ENCODE data around the gene ERC2.

ERC2 gene

DNA sequence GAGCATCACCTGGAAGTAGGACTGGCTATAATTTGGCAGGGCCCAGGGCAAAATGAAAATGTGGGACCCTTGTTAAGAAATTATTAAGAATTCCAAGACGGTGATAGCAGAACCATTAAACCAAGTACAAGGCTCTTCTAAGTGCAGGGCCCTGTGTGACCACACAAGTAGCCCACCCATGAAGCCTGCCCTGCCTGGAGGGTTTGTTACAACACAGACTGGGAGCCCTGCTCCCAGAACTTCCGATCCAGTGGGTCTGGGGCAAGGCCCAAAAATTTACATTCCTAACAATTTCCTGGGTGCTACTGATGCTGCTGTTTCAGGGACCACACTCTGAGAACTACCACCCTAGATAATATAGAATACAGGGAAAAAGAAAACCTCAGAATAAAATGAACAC is 666.6 kb downstream of the ERC2 start:
- Histone ChIP-seq H3K4me1 (ENCODE audit: insufficient read depth, low read length) (no peaks in the 10 kb centered on the region), H3K9ac (ENCODE audit: low read depth, low read length) (no peak overlapping the region), H3K36me3 (ENCODE audit: insufficient read depth, low read length) (no peaks in the 10 kb centered on the region), H3K9me3 (ENCODE audit: control insufficient read depth, insufficient read depth, low read length) (no peaks in the 10 kb centered on the region)

DNA sequence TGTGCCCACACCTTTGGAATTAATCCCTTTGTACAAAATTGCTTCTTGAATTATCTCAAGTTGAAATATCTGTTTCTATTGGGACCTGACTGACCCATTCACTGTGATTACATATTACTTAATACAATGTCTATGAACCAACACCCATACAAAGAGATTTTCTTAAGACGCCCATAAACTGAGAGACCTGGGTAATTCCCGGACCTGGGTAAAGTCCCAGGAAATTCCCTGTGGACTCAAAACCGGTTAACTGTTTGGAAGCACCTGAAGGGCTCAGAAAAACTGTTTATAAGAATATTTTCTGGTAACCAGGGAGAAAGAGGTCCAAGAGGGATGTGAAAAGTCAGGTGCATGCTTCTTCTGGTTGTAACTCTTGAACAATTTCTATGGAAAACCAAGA is 667.2 kb downstream of the ERC2 start:
- no peaks in the 10 kb centered on the region for H3K4me1 ChIP-seq (ENCODE audit: insufficient read depth, low read length)
- H3K9me3 ChIP-seq (ENCODE audit: control insufficient read depth, insufficient read depth, low read length) = no peaks in the 10 kb centered on the region
- H3K36me3 ChIP-seq (ENCODE audit: insufficient read depth, low read length) = no peaks in the 10 kb centered on the region
- no peak overlapping the region for H3K9ac ChIP-seq (ENCODE audit: low read depth, low read length)

DNA sequence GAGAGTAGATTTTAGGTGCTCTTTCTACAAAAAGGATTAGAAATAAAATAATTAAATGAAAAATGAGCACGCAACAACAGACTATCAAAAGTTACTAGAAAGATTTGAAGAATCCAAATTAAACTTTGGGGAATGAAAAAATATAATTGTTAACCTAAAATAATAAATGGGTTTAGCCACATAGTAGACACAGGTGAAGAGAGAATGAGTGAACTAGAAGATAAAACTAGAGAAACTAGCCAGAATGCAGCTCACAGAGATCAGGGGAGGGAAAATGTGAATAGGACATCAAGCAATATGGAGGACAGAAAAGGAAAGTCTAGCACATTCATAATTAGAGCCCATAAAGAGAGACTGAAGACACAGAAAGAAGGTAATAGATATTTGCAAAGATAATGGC is 670.5 kb downstream of the ERC2 start:
- Histone ChIP-seq H3K9ac (ENCODE audit: low read depth, low read length) (no peak overlapping the region), H3K4me1 (ENCODE audit: insufficient read depth, low read length) (no peaks in the 10 kb centered on the region), H3K36me3 (ENCODE audit: insufficient read depth, low read length) (no peaks in the 10 kb centered on the region), H3K9me3 (ENCODE audit: control insufficient read depth, insufficient read depth, low read length) (no peaks in the 10 kb centered on the region)

- Histone ChIP-seq H3K9me3 (ENCODE audit: control insufficient read depth, insufficient read depth, low read length) (no peaks in the 10 kb centered on the region), H3K9ac (ENCODE audit: low read depth, low read length) (no peak overlapping the region), H3K36me3 (ENCODE audit: insufficient read depth, low read length) (no peaks in the 10 kb centered on the region), H3K4me1 (ENCODE audit: insufficient read depth, low read length) (no peaks in the 10 kb centered on the region)
These were observed 671.2 kb downstream of the ERC2 start for GRCh38 chr3:55797084-55797483.

DNA sequence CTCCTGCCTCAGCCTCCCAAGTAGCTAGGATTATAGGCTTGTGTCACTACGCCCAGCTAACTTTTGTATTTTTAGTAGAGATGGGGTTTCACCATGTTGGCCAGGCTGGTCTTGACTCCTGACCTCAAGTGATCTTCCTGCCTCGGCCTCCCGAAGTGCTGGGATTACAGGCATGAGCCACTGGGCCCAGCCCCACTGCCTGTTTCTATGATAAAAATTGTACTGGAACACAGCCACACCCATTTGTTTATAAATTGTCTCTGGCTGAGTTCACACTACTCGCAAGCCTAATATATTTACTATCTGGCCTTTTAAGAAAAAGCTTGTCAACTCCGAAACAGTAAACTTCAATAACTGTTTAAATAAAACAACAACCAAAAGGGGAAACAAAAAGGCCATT is 671.7 kb downstream of the ERC2 start:
- Histone ChIP-seq H3K9me3 (ENCODE audit: control insufficient read depth, insufficient read depth, low read length) (no peaks in the 10 kb centered on the region), H3K9ac (ENCODE audit: low read depth, low read length) (no peak overlapping the region), H3K36me3 (ENCODE audit: insufficient read depth, low read length) (no peaks in the 10 kb centered on the region), H3K4me1 (ENCODE audit: insufficient read depth, low read length) (no peaks in the 10 kb centered on the region)

DNA sequence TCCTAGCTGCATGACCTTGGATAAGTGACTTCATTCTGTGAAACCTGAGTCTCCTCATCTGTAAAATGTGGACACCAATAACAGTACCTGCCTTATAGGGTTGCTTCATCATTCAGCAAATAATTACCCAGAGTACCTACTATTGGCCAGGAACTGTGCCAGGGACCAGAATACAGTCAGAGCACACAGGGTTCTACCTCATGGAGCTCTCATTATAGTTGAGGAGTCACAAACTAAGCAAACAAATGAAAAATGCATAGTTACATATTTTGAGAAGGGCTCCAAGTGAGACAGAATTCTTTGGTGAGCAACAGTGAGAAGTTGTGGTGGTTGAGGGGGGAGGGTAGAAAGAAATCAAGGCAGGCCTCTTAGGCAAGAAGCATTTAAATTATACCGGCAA is 672.5 kb downstream of the ERC2 start:
- H3K4me1 ChIP-seq (ENCODE audit: insufficient read depth, low read length) = no peaks in the 10 kb centered on the region
- no peak overlapping the region for H3K9ac ChIP-seq (ENCODE audit: low read depth, low read length)
- no peaks in the 10 kb centered on the region for H3K36me3 ChIP-seq (ENCODE audit: insufficient read depth, low read length)
- no peaks in the 10 kb centered on the region for H3K9me3 ChIP-seq (ENCODE audit: control insufficient read depth, insufficient read depth, low read length)

- Histone ChIP-seq H3K36me3 (ENCODE audit: insufficient read depth, low read length) (no peaks in the 10 kb centered on the region), H3K9me3 (ENCODE audit: control insufficient read depth, insufficient read depth, low read length) (no peaks in the 10 kb centered on the region), H3K4me1 (ENCODE audit: insufficient read depth, low read length) (no peaks in the 10 kb centered on the region), H3K9ac (ENCODE audit: low read depth, low read length) (no peak overlapping the region)
These were observed 673.0 kb downstream of the ERC2 start for GRCh38 chr3:55795296-55795695.

- H3K9ac ChIP-seq (ENCODE audit: low read depth, low read length) = no peak overlapping the region
- H3K9me3 ChIP-seq (ENCODE audit: control insufficient read depth, insufficient read depth, low read length) = no peaks in the 10 kb centered on the region
- H3K4me1 ChIP-seq (ENCODE audit: insufficient read depth, low read length) = no peaks in the 10 kb centered on the region
- no peaks in the 10 kb centered on the region for H3K36me3 ChIP-seq (ENCODE audit: insufficient read depth, low read length)
These were observed 675.5 kb downstream of the ERC2 start for GRCh38 chr3:55792742-55793141.

DNA sequence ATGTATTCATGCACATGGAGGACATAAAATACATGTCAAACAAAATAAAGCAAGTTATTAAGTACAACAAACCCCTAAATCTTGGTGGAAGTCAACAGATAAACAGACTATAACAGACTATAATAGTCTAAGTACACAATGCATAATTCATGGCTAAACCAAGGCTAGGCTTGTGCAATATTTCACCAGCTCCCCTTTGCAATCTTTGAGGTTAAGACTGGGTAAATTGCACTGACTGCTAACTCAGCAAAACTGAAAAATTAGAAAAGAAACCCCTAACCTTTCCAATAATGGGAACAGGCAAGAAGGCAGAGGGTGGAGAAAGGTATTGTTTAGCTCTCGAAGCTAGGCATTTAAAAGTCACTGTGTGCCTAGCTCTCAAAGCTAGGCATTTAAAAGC is 676.3 kb downstream of the ERC2 start:
- Histone ChIP-seq H3K9me3 (ENCODE audit: control insufficient read depth, insufficient read depth, low read length) (no peaks in the 10 kb centered on the region), H3K36me3 (ENCODE audit: insufficient read depth, low read length) (no peaks in the 10 kb centered on the region), H3K4me1 (ENCODE audit: insufficient read depth, low read length) (no peaks in the 10 kb centered on the region), H3K9ac (ENCODE audit: low read depth, low read length) (no peak overlapping the region)

GRCh38 chr3:55790596-55791350 is 677.5 kb downstream of the ERC2 start:
- Histone ChIP-seq H3K36me3 (ENCODE audit: insufficient read depth, low read length) (no peaks in the 10 kb centered on the region), H3K4me1 (ENCODE audit: insufficient read depth, low read length) (no peaks in the 10 kb centered on the region), H3K9me3 (ENCODE audit: control insufficient read depth, insufficient read depth, low read length) (no peaks in the 10 kb centered on the region), H3K9ac (ENCODE audit: low read depth, low read length) (no peak overlapping the region)

DNA sequence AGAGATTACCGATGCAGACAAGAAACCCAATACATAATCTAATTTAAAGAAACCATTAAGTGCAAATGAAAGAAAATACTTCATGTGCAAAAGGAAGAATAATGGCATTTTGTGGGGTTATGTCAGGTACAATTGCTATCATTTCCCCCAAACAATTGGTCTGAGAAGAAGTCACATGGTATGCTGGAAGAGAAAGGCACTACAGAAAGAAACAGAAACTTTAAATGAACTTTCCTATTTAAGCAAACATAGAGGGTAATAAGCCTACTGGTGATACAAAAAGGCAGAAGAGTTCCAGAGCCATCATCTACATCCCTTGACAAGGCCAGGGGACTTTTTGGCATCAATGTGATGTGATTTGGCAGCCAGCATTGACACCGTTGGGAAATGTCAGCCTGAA is 678.8 kb downstream of the ERC2 start:
- Histone ChIP-seq H3K36me3 (ENCODE audit: insufficient read depth, low read length) (no peaks in the 10 kb centered on the region), H3K9me3 (ENCODE audit: control insufficient read depth, insufficient read depth, low read length) (no peaks in the 10 kb centered on the region), H3K4me1 (ENCODE audit: insufficient read depth, low read length) (no peaks in the 10 kb centered on the region), H3K9ac (ENCODE audit: low read depth, low read length) (no peak overlapping the region)

- Histone ChIP-seq H3K9me3 (ENCODE audit: control insufficient read depth, insufficient read depth, low read length) (no peaks in the 10 kb centered on the region), H3K36me3 (ENCODE audit: insufficient read depth, low read length) (no peaks in the 10 kb centered on the region), H3K9ac (ENCODE audit: low read depth, low read length) (no peak overlapping the region), H3K4me1 (ENCODE audit: insufficient read depth, low read length) (no peaks in the 10 kb centered on the region)
These were observed 685.5 kb downstream of the ERC2 start for GRCh38 chr3:55782807-55783206.

GRCh38 chr3:55782351-55782750 is 685.9 kb downstream of the ERC2 start:
- no peak overlapping the region for H3K9ac ChIP-seq (ENCODE audit: low read depth, low read length)
- H3K9me3 ChIP-seq (ENCODE audit: control insufficient read depth, insufficient read depth, low read length) = no peaks in the 10 kb centered on the region
- H3K4me1 ChIP-seq (ENCODE audit: insufficient read depth, low read length) = no peaks in the 10 kb centered on the region
- H3K36me3 ChIP-seq (ENCODE audit: insufficient read depth, low read length) = no peaks in the 10 kb centered on the region

DNA sequence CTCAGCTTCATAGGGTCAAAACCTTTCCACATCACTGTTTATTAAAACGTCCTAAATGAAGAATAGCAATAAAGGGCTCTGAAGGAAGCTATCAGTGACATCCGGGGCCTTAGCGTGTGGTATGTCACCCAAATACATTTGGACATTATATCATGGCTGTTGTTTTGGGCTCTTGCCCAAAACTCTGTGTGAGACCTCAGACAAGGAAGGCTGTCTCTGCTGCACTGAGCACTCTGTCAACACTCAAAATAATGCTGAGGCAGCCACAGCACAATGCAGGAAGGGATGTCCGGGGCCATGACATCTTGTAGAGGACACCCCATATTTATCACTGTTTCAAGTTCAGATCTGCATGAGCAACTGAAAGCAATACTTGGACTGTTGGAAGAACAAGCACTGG is 687.4 kb downstream of the ERC2 start:
- no peaks in the 10 kb centered on the region for H3K4me1 ChIP-seq (ENCODE audit: insufficient read depth, low read length)
- no peaks in the 10 kb centered on the region for H3K36me3 ChIP-seq (ENCODE audit: insufficient read depth, low read length)
- H3K9me3 ChIP-seq (ENCODE audit: control insufficient read depth, insufficient read depth, low read length) = no peaks in the 10 kb centered on the region
- H3K9ac ChIP-seq (ENCODE audit: low read depth, low read length) = no peak overlapping the region

DNA sequence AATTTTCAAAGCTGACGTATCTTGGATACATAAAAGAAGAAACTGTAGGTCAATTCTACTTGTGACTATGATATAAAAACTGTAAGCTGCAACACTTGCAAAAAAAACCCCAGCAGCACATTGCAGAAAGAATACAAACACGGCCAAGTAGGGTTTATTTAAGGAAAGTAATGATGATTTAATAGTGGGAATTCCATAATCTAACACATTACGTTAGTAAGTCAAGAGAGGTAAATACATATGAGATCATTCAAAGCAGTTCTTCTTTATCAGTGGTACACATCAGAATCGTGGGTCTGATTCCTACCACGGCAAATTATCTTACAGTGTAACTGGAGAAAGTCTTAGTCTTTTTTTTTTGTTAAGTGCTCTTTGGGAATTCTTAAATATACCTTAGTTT is 688.7 kb downstream of the ERC2 start:
- Histone ChIP-seq H3K9ac (ENCODE audit: low read depth, low read length) (no peak overlapping the region), H3K36me3 (ENCODE audit: insufficient read depth, low read length) (no peaks in the 10 kb centered on the region), H3K4me1 (ENCODE audit: insufficient read depth, low read length) (no peaks in the 10 kb centered on the region), H3K9me3 (ENCODE audit: control insufficient read depth, insufficient read depth, low read length) (no peaks in the 10 kb centered on the region)
